Neutrophil (primary cell): ENCODE results near the gene SHC1.

Experiments
- H3K27ac ChIP-seq: fragments of 200-600 bp; sonication (generic); 2 replicates; pipeline ENCODE4 v1.5.1; 2016; ENCODE audit warnings: mild to moderate bottlenecking, moderate library complexity
- H3K27me3 ChIP-seq: fragments of 200-600 bp; sonication (generic); 2 replicates; pipeline ENCODE4 v1.6.0; 2016; ENCODE audit warnings: mild to moderate bottlenecking
- H3K36me3 ChIP-seq: fragments of 200-600 bp; sonication (generic); 2 replicates; pipeline ENCODE4 v1.5.1; 2017
- H3K4me1 ChIP-seq, 2 experiments: fragments of 200-600 bp in 1 of 2; sonication (generic) in 1 of 2; 1 replicate in 1 of 2; 2 replicates in 1 of 2; pipeline versions ENCODE4 v1.5.1 to v1.6.1; 2013 to 2016; ENCODE audit warnings: low read depth in 1 of 2, low read length in 1 of 2, mild to moderate bottlenecking in 1 of 2, moderate library complexity in 1 of 2; ENCODE audit not compliant: control insufficient read depth in 1 of 2, insufficient read depth in 1 of 2
- H3K4me3 ChIP-seq, 2 experiments: fragments of 200-600 bp in 1 of 2; sonication (generic) in 1 of 2; 1 replicate in 1 of 2; 2 replicates in 1 of 2; pipeline ENCODE4 v1.5.1; 2013 to 2016; ENCODE audit warnings: low read depth in 1 of 2, low read length in 1 of 2, mild to moderate bottlenecking in 1 of 2, moderate library complexity in 1 of 2
- H3K9me3 ChIP-seq: fragments of 200-600 bp; sonication (generic); 2 replicates; pipeline ENCODE4 v1.5.1; 2016
- TF ChIP-seq, protein P1 (sequence below): fragments of 200-600 bp; sonication (generic); IDR thresholded peaks from 2 replicates; pipeline ENCODE4 v1.5.1; 2016; ENCODE audit warnings: antibody characterized with exemption

Gene SHC1

DNA sequence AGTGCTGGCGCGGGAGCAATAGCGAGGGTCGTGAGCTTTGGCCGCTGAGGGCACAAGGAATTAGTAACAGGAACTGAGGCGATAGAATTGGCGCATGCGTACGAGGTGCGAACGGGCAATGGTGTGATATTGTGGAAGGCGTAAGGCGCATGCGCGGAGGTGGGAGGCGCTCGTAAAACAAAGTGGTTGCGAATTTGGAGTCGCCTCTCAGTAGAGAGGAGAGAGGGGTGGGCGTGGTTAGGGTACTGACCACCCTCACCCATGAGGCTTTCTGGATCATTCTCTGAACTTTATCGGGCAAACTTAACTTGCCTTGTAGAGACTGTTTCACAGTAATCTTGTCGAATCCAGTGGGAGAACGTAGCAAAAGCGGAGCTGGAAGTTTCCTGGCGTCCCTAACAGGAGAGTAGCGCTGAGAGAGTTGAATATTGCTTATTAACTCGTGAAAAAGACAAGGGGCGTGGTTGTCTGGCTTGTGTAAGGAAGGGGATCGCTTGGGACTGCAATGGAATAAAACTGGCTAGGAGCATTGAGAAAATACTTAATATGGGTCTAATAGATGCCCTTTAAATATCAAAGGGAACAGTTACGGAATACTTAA is 4.4 kb upstream of the SHC1 start:
- H3K27me3 ChIP-seq: no peaks in the 10 kb centered on the region
- peak overlapping the region; percentile 98 for H3K27ac ChIP-seq
- no peaks in the 10 kb centered on the region for H3K36me3 ChIP-seq
- TF ChIP-seq, protein P1, sequence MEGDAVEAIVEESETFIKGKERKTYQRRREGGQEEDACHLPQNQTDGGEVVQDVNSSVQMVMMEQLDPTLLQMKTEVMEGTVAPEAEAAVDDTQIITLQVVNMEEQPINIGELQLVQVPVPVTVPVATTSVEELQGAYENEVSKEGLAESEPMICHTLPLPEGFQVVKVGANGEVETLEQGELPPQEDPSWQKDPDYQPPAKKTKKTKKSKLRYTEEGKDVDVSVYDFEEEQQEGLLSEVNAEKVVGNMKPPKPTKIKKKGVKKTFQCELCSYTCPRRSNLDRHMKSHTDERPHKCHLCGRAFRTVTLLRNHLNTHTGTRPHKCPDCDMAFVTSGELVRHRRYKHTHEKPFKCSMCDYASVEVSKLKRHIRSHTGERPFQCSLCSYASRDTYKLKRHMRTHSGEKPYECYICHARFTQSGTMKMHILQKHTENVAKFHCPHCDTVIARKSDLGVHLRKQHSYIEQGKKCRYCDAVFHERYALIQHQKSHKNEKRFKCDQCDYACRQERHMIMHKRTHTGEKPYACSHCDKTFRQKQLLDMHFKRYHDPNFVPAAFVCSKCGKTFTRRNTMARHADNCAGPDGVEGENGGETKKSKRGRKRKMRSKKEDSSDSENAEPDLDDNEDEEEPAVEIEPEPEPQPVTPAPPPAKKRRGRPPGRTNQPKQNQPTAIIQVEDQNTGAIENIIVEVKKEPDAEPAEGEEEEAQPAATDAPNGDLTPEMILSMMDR: no peak
- H3K4me1 ChIP-seq: peaks cover 60 to 61% of the 10 kb centered on the region in 2 experiments
- no peaks in the 10 kb centered on the region for H3K9me3 ChIP-seq
- peak overlapping the region; percentile 75 to 94 for H3K4me3 ChIP-seq

DNA sequence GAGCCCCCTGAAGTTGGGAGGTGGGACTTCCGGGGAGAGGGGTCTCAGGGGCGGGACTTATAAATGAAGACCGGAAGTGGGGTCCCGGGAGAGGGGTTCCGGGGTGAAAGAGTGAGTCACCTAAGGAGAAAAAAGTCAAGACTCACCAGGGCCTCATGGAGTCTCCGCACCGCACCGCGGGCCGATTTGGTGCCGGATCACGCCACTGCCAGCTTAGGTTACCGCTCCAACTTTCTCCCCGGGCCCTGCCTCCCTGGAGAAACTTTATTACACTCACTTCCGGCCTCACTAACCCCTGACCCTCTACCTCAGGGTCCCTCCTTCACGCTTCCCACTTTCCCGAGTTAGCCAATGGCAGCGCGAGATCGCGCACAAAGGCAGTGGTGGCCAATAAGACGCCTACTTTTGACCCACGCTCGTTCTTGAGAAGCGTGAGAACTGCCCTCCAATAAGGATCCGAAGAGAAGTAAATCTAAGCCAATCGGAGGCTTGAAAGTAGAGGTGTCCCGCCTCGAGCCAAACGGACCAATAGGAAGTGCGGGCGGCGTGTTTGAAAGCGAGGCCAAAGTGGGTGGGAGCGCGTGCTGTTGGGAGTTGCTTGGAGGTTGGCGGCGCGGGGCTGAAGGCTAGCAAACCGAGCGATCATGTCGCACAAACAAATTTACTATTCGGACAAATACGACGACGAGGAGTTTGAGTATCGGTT is 3.7 kb upstream of the SHC1 start, which contains the start of gene CKS1B:
TSS of gene CKS1B (plus strand) at position 580 of the 706 bp plus-strand sequence. CDS start at position 645, 65 bp downstream.
- Histone ChIP-seq H3K36me3 (peaks cover under 1% of the 10 kb centered on the region), H3K4me3 (peak within 1 kb of the TSS; percentile 75 to 94), H3K9me3 (no peaks in the 10 kb centered on the region), H3K27ac (peak within 1 kb of the TSS; percentile 98), H3K4me1 (peaks cover 60 to 61% of the 10 kb centered on the region in 2 experiments), H3K27me3 (no peaks in the 10 kb centered on the region)
- TF ChIP-seq, protein P1: peak; percentile 19

DNA sequence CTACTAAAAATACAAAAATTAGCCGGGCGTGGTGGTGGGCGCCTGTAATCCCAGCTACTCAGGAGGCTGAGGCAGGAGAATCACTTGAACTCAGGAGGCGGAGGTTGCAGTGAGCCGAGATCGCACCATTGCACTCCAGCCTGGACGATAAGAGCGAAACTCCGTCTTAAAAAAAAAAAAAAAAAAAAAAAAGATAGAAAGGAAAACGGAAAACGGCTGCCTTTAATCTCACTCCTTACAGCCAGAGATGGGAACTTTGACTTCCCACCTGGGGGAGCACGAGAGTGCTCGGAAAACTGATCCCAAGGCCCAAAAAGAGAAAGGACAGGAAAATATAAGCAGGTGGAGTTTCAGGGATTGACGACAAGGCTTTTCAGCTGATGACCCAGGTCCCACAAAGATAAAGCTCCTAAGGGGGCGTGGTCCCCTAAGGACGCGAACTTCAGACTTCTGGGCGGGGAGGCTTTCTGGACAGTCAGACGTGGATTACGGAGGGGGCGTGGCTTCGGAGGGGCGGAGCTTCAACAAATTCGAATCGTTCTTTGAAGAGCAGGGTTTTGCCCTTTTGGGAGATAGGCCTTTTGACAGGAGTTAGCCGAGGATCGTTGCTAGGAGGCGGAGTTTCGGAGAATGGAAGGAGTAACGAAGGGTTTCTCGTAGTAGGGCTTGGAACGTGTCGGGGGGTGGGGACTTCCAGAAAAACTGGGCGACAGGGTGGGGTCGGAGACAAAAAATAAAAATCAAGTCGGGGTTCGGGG is 3.0 kb upstream of the SHC1 start:
- peaks cover 60 to 61% of the 10 kb centered on the region in 2 experiments for H3K4me1 ChIP-seq
- TF ChIP-seq, protein P1: no peak

DNA sequence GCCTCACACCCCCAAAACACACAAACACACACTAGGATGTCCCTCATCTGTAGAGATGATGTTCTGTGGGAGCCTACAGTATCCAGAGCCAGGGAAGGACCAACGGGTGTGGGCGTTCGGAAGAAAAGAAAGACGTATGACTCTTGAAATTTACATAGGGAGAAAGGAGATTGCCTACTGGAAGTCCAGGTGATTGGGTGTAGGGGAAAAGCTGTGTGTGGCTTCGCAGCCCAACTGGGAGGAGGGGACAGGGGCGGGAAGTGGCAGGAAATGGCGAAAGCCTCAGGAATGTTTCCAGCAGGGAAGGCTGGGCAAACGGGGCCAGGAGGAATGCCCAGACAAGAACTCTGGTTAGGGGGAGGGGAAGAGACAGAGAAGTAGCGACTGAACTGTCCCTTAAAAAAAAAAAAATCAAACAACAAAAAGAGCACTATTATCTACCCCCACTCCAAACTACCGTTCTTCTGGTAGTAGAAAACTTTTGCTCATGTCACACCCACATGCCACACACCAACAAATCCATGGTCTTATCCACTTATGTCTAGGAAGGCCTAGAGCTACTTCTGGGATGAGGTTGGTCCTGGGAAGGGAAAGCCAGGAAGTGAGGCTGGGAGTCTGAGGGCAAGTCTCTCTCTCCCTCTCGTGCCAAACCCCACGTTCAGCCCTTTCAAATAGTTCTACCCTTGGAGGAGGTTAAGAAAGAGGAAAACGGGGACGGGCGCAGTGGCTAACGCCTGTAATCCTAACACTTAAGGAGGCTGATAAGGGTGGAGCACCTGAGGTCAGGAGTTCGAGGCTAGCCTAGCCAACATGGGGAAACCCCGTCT is 2.2 kb upstream of the SHC1 start:
- TF ChIP-seq, protein P1: no peak
- peak overlapping the region; percentile 75 to 94 for H3K4me3 ChIP-seq
- peak overlapping the region; percentile 98 for H3K27ac ChIP-seq
- H3K9me3 ChIP-seq: no peaks in the 10 kb centered on the region
- peaks cover 60 to 61% of the 10 kb centered on the region in 2 experiments for H3K4me1 ChIP-seq
- no peaks in the 10 kb centered on the region for H3K27me3 ChIP-seq
- H3K36me3 ChIP-seq: peaks cover 16% of the 10 kb centered on the region

More for the DNA sequence above, 3.0 kb upstream of the SHC1 start:
- peaks cover 8% of the 10 kb centered on the region for H3K36me3 ChIP-seq
- H3K27me3 ChIP-seq: no peaks in the 10 kb centered on the region
- peak overlapping the region; percentile 75 to 94 for H3K4me3 ChIP-seq
- no peaks in the 10 kb centered on the region for H3K9me3 ChIP-seq
- peak overlapping the region; percentile 98 for H3K27ac ChIP-seq

DNA sequence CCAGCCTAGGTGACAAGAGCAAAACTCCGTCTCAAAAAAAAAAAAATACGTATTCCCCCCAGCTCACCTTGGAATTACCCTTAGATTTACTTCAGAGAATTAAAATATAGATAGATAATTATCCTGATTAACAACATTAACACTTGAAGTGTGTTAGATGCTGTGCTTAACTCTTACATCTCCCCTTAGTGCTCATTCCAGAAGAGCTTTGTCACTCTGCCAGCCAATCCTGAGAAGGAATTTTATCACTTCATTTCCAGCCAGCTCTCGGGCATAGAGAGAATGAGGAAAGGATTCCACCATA is 1.6 kb upstream of the SHC1 start:
- TF ChIP-seq, protein P1: no peak
- H3K27ac ChIP-seq: peak overlapping the region; percentile 98
- no peaks in the 10 kb centered on the region for H3K9me3 ChIP-seq
- no peaks in the 10 kb centered on the region for H3K27me3 ChIP-seq
- H3K4me3 ChIP-seq: no peak overlapping the region
- H3K36me3 ChIP-seq: peaks cover 21% of the 10 kb centered on the region
- peaks cover 60 to 61% of the 10 kb centered on the region in 2 experiments for H3K4me1 ChIP-seq
